Measurements from ENCODE around the gene OR2AJ1.

OR2AJ1 gene

DNA sequence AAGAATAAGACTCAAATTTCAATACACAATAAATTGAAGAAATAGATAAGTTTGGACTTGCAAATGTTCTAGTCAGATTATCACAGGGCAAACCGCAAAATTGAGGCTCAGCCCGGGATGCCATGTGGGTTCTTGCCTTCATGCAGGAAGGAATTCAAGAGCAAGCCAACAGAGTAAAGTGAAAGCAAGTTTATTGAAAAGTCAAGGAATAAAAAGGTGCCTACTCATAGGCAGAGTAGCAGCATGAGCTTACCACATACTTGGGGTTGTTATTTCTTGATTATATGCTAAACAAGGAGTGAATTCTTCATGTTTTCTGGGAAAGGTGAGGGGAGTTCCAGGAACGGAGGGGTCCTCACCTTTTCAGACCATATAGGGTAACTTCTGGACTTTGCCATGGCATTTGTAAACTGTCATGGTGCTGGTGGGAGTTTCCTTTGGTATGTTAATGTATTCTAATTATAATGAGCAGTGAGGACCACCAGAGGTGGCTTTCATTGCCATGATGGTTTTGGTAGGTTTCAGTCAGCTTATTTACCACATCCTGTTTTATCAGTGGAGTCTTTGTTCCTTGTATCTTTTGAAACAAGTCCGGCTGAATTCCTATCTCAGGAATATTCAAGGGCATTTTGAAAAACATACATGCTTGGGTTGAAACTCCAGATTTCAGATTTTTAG is 38.4 kb downstream of the OR2AJ1 start:
- Histone ChIP-seq H3K9ac (ENCODE audit: low read length) (no peak overlapping the region), H3K27me3 (ENCODE audit: control insufficient read depth, insufficient read depth, low read length) (no peaks in the 10 kb centered on the region), H3K4me1 (ENCODE audit: control insufficient read depth, low read depth, low read length) (no peaks in the 10 kb centered on the region), H3K27ac (ENCODE audit: low read length) (no peak overlapping the region), H3K4me3 (ENCODE audit: low read length) (no peak overlapping the region), H3K36me3 (ENCODE audit: control insufficient read depth, low read depth, low read length) (no peaks in the 10 kb centered on the region), H3K9me3 (ENCODE audit: control insufficient read depth, low read depth, low read length) (peaks cover 43% of the 10 kb centered on the region)

DNA sequence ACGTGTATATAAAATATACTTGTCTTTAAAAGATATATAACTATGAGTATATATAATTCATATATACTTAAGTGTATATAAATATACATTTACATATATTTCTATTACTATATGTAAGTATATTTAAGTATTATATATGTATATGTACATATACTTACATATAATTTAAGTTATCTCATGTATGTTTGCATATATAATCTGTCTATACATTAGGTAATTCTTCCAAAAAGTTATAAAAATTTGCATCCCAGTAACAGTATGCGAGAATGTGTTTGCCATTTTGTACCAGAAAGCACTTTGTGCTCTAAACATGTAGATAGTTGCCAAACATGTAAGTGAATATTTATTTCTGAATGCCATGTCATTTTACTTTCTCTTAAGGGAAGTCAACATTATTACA is 40.2 kb downstream of the OR2AJ1 start, which contains the start of gene OR2AK2:
TSS of gene OR2AK2 (plus strand) at position 301 of the 400 bp plus-strand sequence. CDS start 144 bp downstream, outside the sequence.
- Histone ChIP-seq H3K36me3 (ENCODE audit: control insufficient read depth, low read depth, low read length) (no peaks in the 10 kb centered on the region), H3K27ac (ENCODE audit: low read length) (no peak within 1 kb of the TSS), H3K4me1 (ENCODE audit: control insufficient read depth, low read depth, low read length) (no peaks in the 10 kb centered on the region), H3K27me3 (ENCODE audit: control insufficient read depth, insufficient read depth, low read length) (no peaks in the 10 kb centered on the region), H3K4me3 (ENCODE audit: low read length) (no peak within 1 kb of the TSS), H3K9ac (ENCODE audit: low read length) (no peak within 1 kb of the TSS), H3K9me3 (ENCODE audit: control insufficient read depth, low read depth, low read length) (peaks cover 51% of the 10 kb centered on the region)

DNA sequence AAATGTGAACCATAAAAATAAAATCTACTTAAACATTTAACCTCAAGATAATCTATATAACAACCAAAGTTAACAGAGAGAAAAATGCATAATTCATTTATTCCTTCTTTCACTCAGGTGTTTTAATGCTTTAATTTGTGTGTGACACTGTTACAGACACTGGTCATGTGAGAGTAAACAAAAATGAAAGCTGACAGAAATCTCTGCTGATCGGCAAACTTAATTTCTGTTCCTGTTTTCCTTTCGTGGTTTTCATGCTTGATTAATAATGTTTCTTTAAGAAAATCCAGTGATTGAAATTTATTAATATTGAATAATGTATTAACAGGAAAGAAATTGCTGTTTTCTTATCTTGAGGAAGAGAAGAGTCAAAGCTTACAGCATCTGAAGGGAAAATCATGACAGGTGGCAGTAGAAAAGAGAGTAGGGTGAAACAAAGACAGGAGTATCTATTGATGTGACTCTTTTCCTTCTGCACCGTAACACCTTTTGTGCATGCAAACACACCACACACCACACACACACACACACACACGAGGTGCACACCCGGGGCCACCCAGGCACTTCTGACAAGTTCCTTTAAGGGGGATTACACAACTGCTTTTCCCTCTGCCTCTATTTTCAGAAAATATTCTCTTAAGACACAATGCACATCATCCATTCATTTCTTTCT is 42.0 kb downstream of the OR2AJ1 start:
- H3K36me3 ChIP-seq (ENCODE audit: control insufficient read depth, low read depth, low read length): no peaks in the 10 kb centered on the region
- no peaks in the 10 kb centered on the region for H3K4me1 ChIP-seq (ENCODE audit: control insufficient read depth, low read depth, low read length)
- peaks cover 49% of the 10 kb centered on the region for H3K9me3 ChIP-seq (ENCODE audit: control insufficient read depth, low read depth, low read length)
- no peak overlapping the region for H3K9ac ChIP-seq (ENCODE audit: low read length)
- no peaks in the 10 kb centered on the region for H3K27me3 ChIP-seq (ENCODE audit: control insufficient read depth, insufficient read depth, low read length)
- no peak overlapping the region for H3K27ac ChIP-seq (ENCODE audit: low read length)
- no peak overlapping the region for H3K4me3 ChIP-seq (ENCODE audit: low read length)

All from iPS-18a (cell line).